ENCODE measurements around the gene SLC25A25.

DNA sequence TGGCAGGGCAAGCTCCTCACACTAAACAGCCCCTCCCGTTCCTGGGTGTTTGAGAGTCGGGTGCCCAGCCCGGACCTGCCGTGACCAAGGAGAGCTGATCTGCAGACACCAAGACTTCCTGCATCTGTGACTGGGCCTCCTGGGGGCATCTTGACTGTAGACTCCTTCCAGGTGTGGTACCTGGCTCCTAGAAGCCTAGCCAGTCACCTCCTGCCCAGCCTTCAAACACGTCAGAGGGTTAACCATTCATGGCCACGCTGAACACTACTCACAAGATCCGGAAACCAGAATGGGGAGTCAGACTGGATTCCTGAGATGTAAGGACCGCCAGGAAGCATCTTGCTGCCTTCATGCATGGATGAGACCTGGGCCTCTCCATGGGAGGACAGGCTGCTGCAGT, 77.5 kb downstream of the SLC25A25 start:
- TF ChIP-seq, protein P1, sequence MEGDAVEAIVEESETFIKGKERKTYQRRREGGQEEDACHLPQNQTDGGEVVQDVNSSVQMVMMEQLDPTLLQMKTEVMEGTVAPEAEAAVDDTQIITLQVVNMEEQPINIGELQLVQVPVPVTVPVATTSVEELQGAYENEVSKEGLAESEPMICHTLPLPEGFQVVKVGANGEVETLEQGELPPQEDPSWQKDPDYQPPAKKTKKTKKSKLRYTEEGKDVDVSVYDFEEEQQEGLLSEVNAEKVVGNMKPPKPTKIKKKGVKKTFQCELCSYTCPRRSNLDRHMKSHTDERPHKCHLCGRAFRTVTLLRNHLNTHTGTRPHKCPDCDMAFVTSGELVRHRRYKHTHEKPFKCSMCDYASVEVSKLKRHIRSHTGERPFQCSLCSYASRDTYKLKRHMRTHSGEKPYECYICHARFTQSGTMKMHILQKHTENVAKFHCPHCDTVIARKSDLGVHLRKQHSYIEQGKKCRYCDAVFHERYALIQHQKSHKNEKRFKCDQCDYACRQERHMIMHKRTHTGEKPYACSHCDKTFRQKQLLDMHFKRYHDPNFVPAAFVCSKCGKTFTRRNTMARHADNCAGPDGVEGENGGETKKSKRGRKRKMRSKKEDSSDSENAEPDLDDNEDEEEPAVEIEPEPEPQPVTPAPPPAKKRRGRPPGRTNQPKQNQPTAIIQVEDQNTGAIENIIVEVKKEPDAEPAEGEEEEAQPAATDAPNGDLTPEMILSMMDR (IDR thresholded peaks at IDR 0.05 in 2 of 3, conservative IDR thresholded peaks at IDR 0.05 in 1 of 3; ENCODE audit: control insufficient read depth in 2 of 3, extremely low read depth in 1 of 3, insufficient read depth in 1 of 3, low read depth in 3 of 3, low read length in 3 of 3) = no peak
- TF ChIP-seq YY1 (IDR thresholded peaks at IDR 0.05; ENCODE audit: low read depth, low read length) (no peak), ETV6 (conservative IDR thresholded peaks at IDR 0.05 in 1 of 2, IDR thresholded peaks at IDR 0.05 in 1 of 2; ENCODE audit: borderline replicate concordance in 1 of 2, low read depth in 1 of 2) (no peak), TAF1 (IDR thresholded peaks at IDR 0.05; ENCODE audit: borderline replicate concordance, low read depth, low read length) (no peak), SREBF2 (IDR thresholded peaks at IDR 0.05; ENCODE audit: low read length) (no peak), EZH2 (IDR thresholded peaks at IDR 0.05; ENCODE audit: borderline replicate concordance, control insufficient read depth, low read depth, low read length) (no peak), POLR2AphosphoS5 (IDR thresholded peaks at IDR 0.05; ENCODE audit: low read length) (no peak), SUZ12 (IDR thresholded peaks at IDR 0.05; ENCODE audit: unreplicated experiment) (no peak), PML (IDR thresholded peaks at IDR 0.05; ENCODE audit: low read length) (no peak), STAT3 (IDR thresholded peaks at IDR 0.05; ENCODE audit: low read depth, low read length) (no peak), MXI1 (IDR thresholded peaks at IDR 0.05; ENCODE audit: low read depth, low read length) (no peak), WRNIP1 (IDR thresholded peaks at IDR 0.05; ENCODE audit: borderline replicate concordance, low read depth, low read length) (no peak)

Data from GM12878 (cell line).